A549 treated with RU486 at 1 μM for 4 hours (cell line): Measurements from ENCODE around the gene LONP2. TPM values are rescaled to one million over a fixed set of nuclear protein-coding genes. Genes with fewer than 3 reads are reported as not detected.

Source experiments
- total RNA-seq: library from RNA; stranded (reverse); fragments of 200-300 nt; extraction: Qiagen RNA extraction; gene quantifications from 5 replicates; pipeline ENCODE4 v1.2.3, GENCODE V29; 2022; ENCODE audit warnings: low read depth

Gene LONP2, protein sequence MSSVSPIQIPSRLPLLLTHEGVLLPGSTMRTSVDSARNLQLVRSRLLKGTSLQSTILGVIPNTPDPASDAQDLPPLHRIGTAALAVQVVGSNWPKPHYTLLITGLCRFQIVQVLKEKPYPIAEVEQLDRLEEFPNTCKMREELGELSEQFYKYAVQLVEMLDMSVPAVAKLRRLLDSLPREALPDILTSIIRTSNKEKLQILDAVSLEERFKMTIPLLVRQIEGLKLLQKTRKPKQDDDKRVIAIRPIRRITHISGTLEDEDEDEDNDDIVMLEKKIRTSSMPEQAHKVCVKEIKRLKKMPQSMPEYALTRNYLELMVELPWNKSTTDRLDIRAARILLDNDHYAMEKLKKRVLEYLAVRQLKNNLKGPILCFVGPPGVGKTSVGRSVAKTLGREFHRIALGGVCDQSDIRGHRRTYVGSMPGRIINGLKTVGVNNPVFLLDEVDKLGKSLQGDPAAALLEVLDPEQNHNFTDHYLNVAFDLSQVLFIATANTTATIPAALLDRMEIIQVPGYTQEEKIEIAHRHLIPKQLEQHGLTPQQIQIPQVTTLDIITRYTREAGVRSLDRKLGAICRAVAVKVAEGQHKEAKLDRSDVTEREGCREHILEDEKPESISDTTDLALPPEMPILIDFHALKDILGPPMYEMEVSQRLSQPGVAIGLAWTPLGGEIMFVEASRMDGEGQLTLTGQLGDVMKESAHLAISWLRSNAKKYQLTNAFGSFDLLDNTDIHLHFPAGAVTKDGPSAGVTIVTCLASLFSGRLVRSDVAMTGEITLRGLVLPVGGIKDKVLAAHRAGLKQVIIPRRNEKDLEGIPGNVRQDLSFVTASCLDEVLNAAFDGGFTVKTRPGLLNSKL
- total RNA-seq = 21.6 to 29.7 TPM (median 28.8 TPM) in 5 replicates

DNA sequence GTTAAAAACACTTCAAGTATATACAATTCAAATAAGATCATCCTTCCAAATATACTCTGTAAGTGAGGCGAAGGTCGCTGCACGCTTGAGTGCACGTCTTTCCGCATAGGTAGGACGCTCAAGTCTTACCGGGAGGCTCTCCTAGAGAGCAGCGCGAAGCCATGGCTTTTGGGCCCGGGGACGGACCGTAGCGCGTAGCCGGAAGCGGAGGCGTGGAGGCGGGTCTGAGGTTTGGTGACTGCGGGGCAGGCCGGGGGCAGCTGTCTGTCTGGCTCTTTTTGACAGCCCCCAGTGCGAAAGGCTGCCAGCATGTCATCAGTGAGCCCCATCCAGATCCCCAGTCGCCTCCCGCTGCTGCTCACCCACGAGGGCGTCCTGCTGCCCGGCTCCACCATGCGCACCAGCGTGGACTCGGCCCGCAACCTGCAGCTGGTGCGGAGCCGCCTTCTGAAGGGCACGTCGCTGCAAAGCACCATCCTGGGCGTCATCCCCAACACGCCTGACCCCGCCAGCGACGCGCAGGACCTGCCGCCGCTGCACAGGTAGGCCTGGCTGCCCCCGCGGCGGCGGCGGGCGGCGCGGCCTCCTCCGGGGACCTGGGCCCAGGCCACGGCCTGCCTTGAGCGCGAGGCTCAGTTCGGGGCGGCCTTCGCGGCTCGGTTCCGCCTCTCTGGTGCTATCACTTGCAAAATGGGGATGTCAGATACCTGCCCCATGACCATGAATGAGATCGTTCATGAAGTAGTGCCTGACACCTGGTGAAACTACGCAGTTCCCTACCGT is at the start of gene LONP2:
TSS of gene LONP2 (plus strand) at position 221 of the 783 bp plus-strand sequence. CDS start at position 310, 89 bp downstream.

DNA sequence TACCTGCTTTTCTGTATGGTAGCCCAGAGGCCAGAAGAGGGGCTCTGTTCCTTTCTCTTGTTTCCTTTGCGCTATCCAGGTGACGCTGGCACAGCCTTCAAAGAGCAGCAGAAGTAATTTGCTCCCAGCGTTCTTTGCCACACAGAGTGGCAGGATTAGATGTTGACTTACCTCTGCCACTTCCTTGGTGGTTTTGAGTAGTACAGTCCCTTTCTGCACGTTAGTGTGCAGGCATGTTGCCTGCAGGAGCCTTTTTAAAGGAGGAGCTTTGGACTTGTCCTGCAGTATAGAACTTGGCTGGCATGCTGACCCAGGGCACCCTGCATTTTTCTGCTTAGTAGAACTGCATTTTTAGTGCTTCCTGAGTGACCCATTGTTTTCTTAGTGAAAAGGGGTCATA is 3.2 kb downstream of the LONP2 start, which contains the start of gene ABCC11:
TSS of gene ABCC11 (minus strand) at position 229 of the 400 bp plus-strand sequence. CDS start 15,618 bp downstream, outside the sequence.

DNA sequence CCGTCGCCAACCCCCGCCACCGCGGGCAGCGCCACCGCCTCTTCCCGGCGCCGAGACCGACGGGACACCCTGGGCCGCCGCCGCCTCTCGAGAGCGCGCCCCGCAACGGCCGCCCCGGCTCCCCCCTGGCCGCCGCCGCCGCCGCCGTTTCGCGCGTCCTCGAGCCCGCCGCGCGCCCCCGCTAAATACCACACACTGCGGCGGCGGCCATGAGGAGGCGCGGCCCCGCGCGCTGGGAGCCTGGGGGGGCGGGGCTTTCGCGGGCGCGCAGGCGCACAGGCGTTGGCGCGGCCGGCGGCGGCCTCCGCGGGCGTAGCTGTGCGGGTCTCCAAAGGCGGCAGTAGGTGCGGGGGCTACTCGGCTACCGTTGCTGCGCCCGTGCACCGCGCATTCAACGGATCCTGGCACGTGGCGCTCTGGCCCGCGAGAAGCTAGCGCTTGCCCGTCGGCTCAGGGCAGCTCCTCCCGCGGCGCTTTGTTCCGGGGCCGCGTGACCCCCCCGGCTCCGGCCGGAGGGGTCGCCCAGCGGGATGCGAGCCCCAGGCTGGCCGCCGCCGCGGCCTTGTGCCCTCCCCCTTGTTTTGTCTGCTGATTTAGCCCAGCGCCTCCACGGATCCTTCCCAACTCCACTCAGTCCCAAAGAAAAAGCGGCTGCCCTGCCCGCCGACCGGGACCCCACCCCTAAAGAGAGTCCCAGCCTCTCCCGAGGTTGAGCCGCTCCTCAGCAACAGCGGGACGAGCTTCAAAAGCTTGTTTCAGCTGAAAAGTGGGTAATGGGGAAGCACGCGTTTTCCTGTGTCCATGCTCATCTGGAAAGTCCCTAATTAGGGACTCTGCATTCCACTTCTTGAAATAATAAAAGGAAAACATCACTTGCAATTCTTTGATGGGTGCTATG is 141.4 kb downstream of the LONP2 start, which contains the start of gene SIAH1:
TSS of gene SIAH1 (minus strand) at position 161 of the 898 bp plus-strand sequence. CDS start 22,985 bp downstream, outside the sequence.

Other genes starting within 250 kb of the LONP2 start
- gene ABCC12, start 88.3 kb upstream of the LONP2 start, total RNA-seq = 0.05 to 0.30 TPM (median 0.07 TPM) in 4 of 5 replicates, not detected in the other
- gene ABCC11, start 3.2 kb downstream of the LONP2 start, total RNA-seq = 0.11 to 0.20 TPM (median 0.18 TPM) in 4 of 5 replicates, not detected in the other
- 12.2 to 16.3 TPM (median 15.3 TPM) in 5 replicates for gene SIAH1, start 141.1 kb downstream of the LONP2 start, total RNA-seq